NCI-H226 (cell line): ENCODE results near the gene RBP5.

Source experiments
- DNase-seq: peaks from one replicate; pipeline ENCODE4 v3.0.0-alpha.2; 2015

The RBP5 gene, protein sequence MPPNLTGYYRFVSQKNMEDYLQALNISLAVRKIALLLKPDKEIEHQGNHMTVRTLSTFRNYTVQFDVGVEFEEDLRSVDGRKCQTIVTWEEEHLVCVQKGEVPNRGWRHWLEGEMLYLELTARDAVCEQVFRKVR

DNA sequence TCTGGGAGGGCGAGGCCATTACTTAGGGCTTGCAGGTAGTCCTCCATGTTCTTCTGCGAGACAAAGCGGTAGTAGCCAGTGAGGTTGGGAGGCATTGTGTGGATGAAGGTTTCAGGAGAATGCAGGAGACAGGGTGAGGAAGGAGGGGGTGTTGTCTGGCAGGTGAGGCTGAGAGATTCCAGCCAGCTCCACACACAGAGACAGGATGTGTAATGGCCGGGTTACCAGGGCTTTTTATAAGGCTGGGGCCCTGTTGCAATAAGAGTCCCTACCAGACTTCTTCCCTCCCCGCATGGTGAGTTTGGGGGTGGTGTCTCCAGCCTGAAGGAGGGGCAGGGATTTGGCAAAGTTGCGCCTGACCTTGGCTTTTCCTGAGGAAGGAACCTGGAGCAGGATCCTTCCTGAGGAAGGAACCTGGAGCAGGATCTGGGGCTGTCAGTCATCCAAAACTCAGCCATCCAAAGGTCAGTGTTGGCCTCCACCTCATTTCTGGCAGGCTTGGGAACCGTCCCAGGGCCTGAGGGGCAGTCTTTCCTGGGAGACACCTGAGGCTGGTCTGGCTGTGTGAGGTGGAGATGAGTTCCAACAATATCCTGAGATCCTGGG lies at the start of gene RBP5:
TSS of gene RBP5 (minus strand) at position 209 of the 606 bp plus-strand sequence. CDS start at position 95, 114 bp downstream.
- DNase-seq: no peak

DNA sequence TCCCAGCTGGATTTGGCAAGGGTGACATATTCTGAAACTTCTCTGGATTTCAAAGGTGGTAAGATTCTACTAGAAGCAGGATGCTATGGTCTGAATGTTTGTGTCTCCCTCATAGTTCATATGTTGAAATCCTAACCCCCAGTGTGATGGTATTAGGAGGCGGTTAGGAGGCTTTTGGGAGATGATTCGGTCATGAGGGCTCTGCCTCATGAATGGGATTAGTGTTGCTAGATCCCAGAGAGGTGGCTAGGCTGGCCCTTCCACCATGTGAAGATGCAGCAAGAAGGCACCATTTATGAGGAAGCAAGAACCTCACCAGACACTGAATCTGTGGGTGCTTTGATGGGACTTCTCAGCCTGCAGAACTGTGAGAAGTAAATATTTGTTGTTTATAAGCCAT lies 49.8 kb upstream of the RBP5 start:
- DNase-seq: no peak

DNA sequence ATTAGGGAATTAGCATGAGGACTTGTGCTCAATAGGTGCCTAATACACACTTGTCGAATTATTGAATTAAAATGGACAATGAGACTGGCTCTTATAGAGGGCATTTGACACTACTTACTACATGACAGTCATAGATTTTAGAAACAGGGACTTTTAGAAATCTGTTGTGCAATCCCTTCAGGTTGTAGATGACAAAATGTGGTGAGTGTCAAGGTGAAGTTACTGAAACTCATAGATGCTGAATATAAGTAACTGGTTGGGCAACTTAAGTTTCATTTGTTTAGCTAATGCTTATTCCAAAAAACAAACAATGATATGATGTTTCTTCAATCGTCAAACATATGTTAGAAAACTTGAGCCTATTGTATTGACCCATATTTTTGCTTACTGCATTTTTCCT lies 47.9 kb upstream of the RBP5 start:
- DNase-seq: no peak

DNA sequence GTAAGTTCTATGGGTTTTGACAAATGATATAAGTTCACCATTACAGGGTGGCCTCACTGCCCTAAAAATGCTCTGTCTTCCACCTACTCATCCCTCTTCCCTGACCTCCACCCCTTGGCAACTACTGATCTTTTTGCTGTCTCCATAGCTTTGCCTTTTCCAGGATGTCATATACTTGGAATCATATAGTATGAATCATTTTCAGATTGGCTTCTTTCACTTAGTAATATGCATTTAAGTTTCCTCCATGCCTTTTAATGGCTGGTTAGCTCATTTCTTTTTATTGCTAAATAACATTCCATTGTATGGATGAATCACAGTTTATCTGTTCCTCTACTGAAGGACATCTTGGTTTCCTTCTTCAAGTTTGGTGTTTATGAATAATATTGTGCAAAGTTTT lies 46.8 kb upstream of the RBP5 start:
- DNase-seq: peak; percentile 56

DNA sequence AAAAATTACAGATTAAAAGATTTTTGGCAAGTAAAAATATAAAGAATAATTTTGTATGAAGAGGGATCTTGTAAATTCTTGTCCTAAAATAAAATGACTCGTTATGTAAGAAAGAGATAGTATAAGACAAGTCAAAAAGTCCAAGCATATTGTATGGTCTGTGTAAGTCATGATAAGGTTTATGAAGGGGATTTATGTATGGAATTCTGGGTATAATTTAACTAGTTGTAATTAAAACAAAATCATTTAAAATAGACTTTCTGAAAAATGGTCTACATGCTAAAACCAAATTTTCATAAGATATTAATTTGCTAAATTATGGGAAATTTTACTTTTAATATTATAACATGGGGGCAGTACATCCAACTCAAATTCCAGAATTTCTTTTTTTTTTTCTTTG lies 43.2 kb upstream of the RBP5 start:
- DNase-seq: no peak

DNA sequence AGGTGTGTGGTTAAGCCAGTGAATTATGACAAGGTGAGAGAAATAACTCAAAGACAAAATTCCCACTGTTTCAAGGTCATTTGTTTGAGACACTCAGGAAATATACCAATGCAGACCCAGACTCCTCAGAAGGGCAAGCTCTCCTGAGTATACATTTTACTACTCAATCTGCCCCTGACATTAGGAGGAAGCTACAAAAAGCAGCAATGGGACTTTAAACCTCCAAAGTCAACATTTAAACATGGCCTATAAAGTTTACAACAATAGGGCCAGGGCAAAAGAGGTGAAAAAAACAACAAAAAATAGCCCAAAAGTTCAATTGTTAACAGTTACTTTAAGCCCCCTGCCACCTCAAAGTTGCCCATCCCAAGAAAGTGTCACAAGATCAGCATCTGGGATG lies 41.3 kb upstream of the RBP5 start:
- no peak for DNase-seq

DNA sequence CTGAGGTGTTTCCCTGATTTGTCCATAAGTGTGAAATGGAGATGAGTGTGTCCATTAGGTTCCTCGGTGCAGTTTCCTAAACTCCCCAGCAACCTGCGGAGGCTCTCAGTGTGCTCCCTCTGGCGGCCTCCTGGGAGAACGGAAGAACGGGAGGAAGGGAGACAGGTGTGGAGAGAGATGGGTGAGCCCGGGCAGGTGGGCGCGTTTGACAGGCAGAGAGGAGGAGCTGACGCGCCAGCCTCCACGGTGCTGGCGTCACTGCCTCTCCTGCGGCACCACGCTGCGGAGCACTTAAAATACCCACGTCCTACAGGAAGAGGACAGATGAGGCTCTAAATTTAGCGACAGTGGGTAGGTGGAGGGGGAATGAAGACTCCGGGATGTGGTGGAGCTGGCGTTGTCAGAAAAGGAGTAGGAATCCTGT lies 34.0 kb upstream of the RBP5 start:
- no peak for DNase-seq

DNA sequence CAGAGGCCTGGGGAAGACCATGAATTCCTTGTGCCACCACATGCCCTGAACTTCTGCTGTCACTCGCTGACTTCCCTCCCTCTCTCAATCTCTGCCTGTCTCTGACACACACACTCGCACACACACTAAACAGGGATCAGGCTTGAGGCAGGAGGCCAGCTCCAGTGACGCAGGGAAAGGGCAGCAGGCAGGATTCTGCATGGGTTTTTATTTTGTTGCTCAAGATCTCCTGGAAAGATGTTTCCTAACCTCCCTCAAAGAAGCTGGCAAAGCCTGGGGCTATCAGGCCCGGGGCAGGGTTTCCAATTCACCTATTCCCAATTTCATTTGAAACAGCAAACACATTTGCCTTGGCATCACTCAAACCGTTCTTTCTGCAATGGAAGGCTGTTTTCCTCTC lies 33.1 kb upstream of the RBP5 start:
- no peak for DNase-seq

DNA sequence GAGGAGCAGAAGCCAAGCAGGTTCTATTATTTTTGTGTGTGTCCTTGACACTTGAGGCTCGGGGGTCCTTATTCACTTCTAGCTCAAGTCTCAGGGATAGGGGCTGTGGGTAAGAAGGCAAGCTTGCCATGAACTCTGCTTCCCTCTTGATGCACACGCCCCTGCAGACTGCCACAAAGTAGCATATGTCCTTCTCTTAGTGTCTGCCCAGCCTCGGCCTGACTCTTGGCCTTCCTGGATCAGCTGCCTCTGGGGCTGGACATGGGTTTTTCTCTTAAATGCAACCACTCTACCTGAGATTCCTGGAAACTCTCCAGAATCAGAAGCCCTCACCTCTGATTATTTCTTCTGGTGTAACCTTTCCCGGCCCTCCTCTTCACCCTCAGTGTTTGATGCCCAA lies 32.6 kb upstream of the RBP5 start:
- no peak for DNase-seq

DNA sequence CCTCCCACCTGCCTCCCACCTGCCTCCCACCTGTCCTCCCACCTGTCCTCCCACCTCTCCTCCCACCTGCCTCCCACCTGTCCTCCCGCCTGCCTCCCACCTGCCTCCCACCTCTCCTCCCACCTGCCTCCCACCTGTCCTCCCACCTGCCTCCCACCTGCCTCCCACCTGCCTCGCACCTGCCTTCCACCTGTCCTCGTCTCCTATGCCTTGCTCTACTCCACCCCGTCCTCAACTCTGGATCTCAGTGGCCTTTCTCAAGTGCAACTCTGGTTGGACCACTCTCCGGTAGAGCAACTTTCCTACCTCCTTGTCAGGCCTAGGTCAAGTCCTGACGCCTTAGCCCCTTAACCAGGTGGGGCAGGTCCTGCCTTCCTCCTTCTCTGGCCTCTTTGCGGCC lies 31.5 kb upstream of the RBP5 start:
- DNase-seq: no peak

DNA sequence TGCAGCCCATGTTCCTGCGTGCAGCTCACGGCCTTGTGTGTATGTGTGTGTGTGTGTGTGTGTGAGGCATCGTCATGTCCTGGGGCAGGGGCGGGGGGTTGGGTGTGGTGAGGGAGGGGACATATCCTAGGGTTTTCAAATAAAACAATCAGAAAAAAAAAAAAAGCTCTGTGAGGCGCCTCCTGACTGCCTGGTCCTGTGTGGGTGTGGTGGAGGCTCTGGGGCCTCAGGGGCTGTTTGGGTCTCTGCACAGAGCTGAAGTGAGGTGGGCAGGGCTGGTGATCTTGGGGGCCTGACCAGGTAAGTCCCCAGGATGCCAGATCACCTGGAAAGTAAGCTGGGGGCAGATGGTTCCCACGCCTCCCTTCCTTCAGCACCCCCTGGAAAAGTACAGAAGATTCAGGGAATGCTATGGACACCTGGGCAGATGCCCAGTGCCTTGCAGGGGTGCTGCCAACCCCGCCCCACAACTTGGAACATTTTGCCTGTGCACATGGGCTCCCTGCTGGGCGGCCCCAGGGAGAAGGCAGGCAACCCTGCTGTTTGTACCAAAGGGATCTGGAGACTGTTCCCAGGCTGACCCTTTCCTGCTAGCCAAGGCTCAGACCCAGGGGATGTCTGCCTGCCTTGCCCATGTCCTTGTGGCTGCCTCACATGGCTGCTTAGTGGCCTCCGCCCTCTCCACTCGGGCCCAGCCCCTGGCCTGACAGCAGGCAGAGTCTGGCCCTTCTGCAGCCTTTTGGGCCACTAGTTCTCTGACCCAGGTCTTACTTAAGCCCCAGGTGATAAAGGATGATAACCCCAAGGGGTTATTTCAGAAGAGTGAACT lies 30.3 kb upstream of the RBP5 start:
- no peak for DNase-seq

DNA sequence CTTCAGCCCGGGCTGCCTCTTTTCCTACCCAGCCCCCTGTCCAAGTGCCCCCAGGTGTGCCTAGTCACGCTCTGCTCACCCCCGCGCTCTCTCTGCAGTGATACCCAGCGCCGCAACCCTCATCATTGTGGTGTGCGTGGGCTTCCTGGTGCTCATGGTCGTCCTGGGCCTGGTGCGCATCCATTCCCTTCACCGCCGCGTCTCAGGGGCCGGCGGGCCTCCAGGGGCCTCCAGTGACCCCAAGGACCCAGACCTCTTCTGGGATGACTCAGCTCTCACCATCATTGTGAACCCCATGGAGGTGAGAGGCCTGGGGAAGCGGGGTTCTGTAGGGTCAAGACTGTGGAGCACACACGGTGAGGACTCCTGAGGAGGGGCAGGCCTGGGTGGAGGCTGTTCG lies 28.7 kb upstream of the RBP5 start:
- DNase-seq: no peak

DNA sequence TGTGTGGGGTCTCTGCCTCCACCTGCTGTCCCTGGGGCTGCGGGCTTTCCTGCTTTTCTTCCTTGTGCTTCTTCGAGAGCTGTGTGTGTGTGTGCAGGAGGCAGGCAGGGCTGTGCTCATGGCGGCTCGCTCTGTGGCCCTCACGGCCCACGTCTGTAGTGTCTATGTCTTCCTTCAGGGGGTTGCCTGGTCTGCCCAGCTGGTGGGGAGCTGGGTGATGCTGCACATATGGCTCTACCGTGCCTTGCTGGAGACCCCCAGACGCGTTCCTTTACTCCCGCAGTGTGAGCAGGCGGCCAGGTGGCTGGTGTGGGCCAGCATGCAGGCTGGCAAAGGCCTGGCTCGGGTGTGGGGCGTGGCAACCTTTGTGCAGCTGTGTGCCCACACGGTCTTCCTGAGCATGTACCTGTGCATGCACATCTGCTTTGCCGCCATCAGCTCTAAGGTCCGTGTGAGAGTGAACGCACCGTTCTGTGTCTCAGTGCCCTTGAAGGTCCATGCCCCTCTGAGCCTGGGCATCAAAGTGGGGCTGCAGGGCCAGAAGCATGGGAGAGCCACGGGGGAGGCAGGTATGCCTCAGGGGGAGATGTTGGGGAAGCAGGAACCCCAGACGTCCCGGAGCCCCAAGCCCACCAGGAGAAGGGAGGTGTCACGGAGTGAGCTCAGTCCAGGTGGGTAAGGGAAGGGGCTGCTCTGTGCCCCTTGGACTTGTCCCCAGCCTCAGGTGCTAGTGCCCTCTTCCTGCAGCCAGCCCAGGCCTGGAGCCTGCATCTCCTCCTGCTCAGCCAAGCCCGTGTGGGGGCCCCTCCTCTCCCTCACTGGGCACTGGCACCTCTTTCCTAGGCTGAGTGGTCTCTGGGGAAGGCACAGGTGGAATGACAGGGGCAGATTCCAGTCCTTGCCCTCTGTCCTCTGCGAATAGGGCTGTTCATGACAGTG lies 27.8 kb upstream of the RBP5 start:
- no peak for DNase-seq

DNA sequence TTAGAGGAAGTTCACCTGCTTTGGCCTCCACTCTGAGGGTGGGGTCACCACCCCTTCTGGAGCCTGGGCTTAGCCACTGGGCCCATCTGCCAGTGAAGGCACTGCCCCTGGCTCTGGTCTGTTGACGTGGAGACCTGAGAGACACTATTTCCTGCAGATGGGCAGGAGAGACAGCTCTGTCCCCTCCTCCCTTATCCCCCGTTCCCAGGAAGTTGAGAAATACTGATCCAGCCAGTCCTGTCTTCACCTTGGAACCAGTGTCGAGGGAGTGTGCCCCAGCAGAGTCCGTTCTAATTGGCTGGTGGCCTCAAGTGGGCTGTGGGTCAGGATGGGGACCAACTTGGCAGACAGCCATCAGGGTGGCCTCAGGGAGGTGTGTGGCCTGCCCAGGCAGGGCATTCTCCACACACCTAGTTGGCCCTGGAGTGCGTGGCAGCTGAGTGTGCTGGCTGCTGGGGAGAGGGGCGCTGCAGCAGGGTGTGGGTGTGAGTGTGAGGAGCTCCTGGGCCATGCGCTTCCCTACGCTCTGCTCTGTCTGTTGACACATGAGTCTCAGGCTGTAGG lies 26.9 kb upstream of the RBP5 start:
- DNase-seq: no peak

DNA sequence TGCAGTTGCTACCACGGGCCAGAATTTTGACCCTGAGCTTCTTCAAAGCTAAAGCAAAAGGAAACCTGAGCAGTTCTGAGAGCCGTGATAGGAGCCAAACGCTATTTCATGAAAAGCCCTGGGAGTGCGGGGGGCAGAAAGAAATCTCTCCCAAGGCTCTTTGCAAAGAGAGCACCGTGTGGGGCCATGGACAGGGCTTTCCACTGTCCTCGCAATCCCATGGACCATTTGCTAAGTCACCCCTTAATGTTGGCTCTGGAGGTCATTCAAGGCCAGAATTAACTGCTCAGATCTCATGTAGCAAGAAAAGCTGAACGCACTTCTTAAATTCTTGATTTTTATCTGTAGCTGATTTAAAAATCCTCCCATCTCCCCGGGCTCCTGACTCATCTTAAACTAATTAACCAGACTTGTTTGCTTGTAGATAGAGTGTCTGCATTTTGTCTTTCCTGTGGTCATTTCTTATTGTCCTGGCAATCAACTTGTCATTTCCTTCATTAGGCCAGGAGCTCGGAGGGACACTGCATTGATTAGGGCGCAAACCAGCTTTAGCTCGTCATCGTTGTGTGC lies 26.3 kb upstream of the RBP5 start:
- no peak for DNase-seq

DNA sequence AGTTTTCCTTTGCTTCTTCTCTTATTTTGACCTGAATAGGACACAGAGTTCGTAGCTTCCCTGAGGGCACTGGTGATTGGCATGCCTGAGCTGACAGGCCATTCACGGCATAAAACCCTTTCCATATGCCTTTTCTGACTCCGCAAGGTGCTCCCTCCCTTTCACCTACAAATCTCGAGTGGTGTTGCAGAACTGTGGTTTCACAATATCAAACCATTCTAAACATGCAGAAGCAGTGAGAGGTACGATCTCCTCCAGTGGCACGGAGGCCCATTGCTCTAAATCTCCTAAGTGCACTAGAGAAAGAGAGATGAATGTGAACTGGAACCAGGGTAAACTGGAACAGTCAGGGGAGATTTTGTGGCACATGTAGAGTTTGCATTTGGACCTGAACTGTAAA lies 25.4 kb upstream of the RBP5 start:
- DNase-seq: no peak

DNA sequence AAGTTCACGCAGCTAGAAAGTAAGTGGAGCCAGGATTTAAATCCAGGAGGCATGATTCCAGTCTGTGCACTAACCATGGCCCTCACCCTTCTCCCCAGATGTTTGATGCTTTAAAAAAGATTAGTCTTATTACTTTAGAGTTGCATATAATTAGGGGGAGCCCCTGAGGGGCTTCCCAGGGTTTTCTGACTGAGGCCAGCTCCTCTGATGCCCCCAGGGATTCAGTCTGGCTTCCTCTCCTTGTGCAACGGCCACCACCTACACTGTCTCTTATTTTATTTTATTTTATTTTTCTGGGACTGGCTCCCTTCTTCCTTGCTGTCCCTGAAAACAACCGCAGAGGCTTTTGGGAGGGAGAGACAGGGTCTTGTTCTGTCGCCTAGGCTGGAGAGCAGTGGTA lies 24.1 kb upstream of the RBP5 start:
- no peak for DNase-seq

DNA sequence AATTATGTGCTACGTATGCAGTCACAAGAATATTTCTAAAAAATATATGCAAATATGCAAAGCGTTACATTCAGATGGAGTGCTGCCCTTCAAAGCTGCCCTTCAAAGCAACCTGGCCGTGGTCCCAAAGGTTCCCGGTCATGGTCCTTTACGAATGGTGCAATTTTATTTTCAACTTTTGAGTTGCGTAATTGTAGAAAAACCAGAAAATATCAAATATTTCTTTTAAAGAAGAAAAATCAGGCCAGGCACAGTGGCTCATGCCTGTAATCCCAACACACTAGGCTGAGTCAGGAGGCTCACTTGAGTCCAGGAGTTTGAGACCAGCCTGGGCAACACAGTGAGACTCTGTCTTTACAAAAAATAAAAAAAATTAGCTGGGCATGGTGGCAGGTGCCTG lies 22.8 kb upstream of the RBP5 start:
- DNase-seq: no peak

DNA sequence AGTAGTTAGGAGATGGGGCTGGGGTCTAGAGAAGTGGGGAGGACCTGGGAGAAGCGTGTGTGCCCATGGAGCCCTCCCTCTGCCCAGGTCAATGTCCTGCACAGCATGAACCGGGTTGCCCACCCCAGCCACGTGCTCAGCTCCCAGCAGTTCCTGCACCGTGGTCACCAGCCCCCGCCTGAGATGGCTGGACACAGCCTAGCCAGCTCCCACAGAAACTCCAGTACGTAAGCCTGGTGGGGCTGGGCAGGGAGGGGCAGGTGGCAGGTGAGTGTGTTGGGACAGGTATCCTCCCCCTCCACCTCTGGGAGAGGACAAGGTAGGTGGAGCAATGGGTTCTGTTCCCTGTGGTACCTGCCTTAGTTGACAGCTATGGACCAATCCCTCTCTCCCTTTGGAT lies 22.2 kb upstream of the RBP5 start:
- DNase-seq: no peak

DNA sequence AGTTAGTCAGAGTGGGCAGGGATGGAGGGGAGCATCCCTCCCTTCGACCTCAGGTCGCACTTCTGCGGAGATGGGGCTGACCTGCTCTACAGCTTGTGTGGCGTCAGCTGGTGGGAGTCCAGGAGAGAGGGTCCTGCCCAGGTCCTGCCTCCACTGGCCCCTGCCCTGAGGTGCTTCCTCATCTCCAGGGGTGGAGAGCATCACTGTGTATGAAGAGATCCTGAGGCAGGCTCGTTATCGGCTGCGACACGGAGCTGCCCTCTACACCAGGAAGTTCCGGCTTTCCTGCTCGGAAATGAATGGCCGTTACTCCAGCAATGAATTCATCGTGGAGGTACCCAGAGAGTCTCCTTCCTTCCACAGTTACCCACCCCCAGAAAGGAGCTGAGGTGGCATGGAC lies 21.7 kb upstream of the RBP5 start:
- DNase-seq: no peak

DNA sequence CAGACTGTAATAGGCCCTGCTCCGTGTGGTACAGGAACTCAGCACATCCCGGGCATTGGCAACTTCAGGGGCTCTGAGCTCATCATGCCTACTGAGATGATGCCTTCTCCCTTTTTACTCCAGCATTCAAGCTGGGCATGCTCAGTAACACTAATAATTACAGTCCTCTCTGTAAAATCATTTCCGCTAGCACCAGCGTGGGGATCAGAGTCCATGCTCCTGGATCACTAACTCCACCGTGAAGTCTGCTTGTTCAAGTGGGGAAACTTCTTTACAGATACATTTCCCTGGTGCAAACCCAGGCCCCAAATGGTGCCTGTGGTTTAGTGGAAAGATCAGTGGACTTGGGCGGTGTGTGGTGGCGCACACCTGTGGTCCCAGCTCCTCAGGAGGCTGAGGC lies 18.2 kb upstream of the RBP5 start:
- no peak for DNase-seq

DNA sequence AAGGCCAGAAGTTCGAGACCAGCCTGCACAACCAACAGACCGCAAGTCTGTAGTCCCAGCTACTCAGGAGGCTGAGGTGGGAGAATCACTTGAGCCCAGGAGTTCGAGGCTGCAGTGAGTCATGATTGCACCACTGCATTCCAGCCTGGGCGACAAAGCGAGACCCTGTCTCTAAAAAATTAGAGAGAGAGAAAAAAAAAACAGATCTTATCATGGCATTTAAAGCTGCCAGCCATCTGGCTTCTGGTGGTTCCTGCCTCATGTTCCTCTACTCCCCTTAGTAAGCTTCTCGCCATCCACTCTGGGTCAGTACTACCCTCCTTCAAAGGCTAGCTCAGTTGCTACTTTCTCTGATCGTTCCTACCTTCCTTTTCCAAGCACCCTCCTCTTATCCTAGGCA lies 17.5 kb upstream of the RBP5 start:
- DNase-seq: no peak

DNA sequence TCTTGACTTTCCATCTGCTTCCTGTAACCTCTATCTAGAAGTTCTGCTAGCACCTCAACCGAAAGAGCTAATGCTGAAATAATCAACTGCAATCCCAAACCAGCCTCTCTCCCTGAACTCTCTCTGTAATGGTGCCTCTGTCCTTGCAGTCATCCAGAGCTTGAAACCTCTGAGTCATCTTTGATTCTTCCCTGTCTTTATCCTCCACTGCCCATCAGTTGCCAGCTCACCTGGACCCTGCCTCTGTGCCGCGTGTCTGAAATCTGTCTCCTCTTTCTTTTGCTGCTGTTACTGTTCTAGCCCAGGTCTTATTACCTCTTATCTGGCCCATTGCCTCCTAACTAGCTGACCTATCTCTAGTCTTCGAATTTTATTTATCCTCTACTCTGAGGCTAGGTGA lies 17.0 kb upstream of the RBP5 start:
- DNase-seq: no peak
